DOHH2 (cell line): ENCODE measurements around the gene POLN.

Source experiments
- H3F3A ChIP-seq: fragments of 200-600 bp; sonication (generic), shearing (Covaris generic); 2 replicates; pipeline ENCODE4 v1.6.0; 2016; ENCODE audit warnings: antibody characterized with exemption, mild to moderate bottlenecking; ENCODE audit not compliant: control insufficient read depth, insufficient read depth
- H3K27ac ChIP-seq: fragments of 200-600 bp; sonication (generic); 2 replicates; pipeline ENCODE4 v1.5.1; 2014; ENCODE audit warnings: low read depth, mild to moderate bottlenecking, low read length, moderate library complexity
- H3K27me3 ChIP-seq: fragments of 200-600 bp; sonication (generic); 2 replicates; pipeline ENCODE4 v1.6.1; 2014; ENCODE audit warnings: mild to moderate bottlenecking, low read length, mixed read lengths; ENCODE audit not compliant: control insufficient read depth
- H3K36me3 ChIP-seq: fragments of 200-600 bp; sonication (generic); 2 replicates; pipeline ENCODE4 v1.6.1; 2014; ENCODE audit warnings: mild to moderate bottlenecking, low read length, moderate library complexity, mixed read lengths; ENCODE audit not compliant: control insufficient read depth
- H3K4me1 ChIP-seq: fragments of 200-600 bp; sonication (generic); 2 replicates; pipeline ENCODE4 v1.6.1; 2014; ENCODE audit warnings: mild to moderate bottlenecking, low read length, mixed read lengths; ENCODE audit not compliant: control insufficient read depth
- H3K4me2 ChIP-seq: fragments of 200-600 bp; sonication (generic); 2 replicates; pipeline ENCODE4 v1.6.0; 2014; ENCODE audit warnings: mild to moderate bottlenecking, low read length, moderate library complexity
- H3K4me3 ChIP-seq: fragments of 200-600 bp; sonication (generic); 2 replicates; pipeline ENCODE4 v1.5.1; 2014; ENCODE audit warnings: mild to moderate bottlenecking, low read length, mixed read lengths
- H3K79me2 ChIP-seq: fragments of 200-600 bp; sonication (generic); 2 replicates; pipeline ENCODE4 v1.6.1; 2014; ENCODE audit warnings: mild to moderate bottlenecking, low read length, mixed read lengths; ENCODE audit not compliant: control insufficient read depth
- H3K9me2 ChIP-seq: fragments of 200-600 bp; sonication (generic); replicated peaks from 2 replicates; pipeline ENCODE4 v1.6.1; 2014; ENCODE audit warnings: mild to moderate bottlenecking, low read length, mixed read lengths; ENCODE audit not compliant: control insufficient read depth
- H3K9me3 ChIP-seq: fragments of 200-600 bp; sonication (generic); 2 replicates; pipeline ENCODE4 v1.6.1; 2014; ENCODE audit warnings: antibody characterized with exemption, low read length, mixed read lengths; ENCODE audit not compliant: control insufficient read depth, insufficient read depth
- H4K20me1 ChIP-seq: fragments of 200-600 bp; sonication (generic); 2 replicates; pipeline ENCODE4 v1.6.0; 2014; ENCODE audit warnings: low read depth, mild to moderate bottlenecking, antibody characterized with exemption, low read length, moderate library complexity; ENCODE audit not compliant: control insufficient read depth, insufficient read depth
- CTCF ChIP-seq: fragments of 200-600 bp; sonication (generic); IDR thresholded peaks from one replicate; pipeline ENCODE4 v1.5.1; 2014; ENCODE audit warnings: antibody characterized with exemption, mild to moderate bottlenecking, low read depth, low read length; ENCODE audit not compliant: poor library complexity, severe bottlenecking
- EZH2phosphoT487 ChIP-seq: fragments of 200-600 bp; sonication (generic); IDR thresholded peaks from 2 replicates; pipeline ENCODE4 v1.6.1; 2017; ENCODE audit warnings: borderline replicate concordance, mild to moderate bottlenecking, antibody characterized with exemption, low read length, moderate library complexity, mixed read lengths

The POLN gene

DNA sequence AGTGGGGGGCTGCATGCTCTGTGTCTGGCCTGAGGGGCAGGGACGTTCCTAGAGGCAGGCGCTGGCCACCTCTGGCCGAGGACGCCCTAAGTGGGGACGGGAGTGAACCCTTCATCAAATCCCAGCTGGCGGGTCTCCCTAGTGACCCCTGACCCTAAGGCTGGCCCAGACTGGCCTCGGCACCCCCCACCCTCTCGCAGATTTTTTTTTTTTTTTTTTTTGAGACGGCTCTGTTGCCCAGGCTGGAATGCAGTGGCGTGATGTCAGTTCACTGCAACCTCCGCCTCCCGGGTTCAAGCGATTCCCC is 21.0 kb upstream of the POLN start:
- Histone ChIP-seq H3K4me3 (peak overlapping the region; percentile 87), H3K27me3 (no peaks in the 10 kb centered on the region), H3K79me2 (no peaks in the 10 kb centered on the region), H3F3A (no peaks in the 10 kb centered on the region), H3K4me2 (peak overlapping the region; percentile 97), H3K36me3 (no peaks in the 10 kb centered on the region), H3K4me1 (peaks cover 26% of the 10 kb centered on the region), H4K20me1 (no peaks in the 10 kb centered on the region), H3K27ac (no peak overlapping the region), H3K9me3 (no peaks in the 10 kb centered on the region), H3K9me2 (no peaks in the 10 kb centered on the region)
- TF ChIP-seq CTCF, result no peak
- no peak for TF ChIP-seq EZH2phosphoT487

GRCh38 chr4:2262145-2262943 is 20.4 kb upstream of the POLN start:
- Histone ChIP-seq H3K79me2 (no peaks in the 10 kb centered on the region), H3K27ac (peak overlapping the region; percentile 28; the same call in 1 of the 2 replicates), H3K9me3 (no peaks in the 10 kb centered on the region), H3K36me3 (no peaks in the 10 kb centered on the region), H3K9me2 (no peaks in the 10 kb centered on the region), H3K27me3 (no peaks in the 10 kb centered on the region), H3K4me1 (peaks cover 26% of the 10 kb centered on the region), H3F3A (no peaks in the 10 kb centered on the region), H3K4me3 (peak overlapping the region; percentile 87), H4K20me1 (no peaks in the 10 kb centered on the region), H3K4me2 (peak overlapping the region; percentile 97)
- TF ChIP-seq CTCF (no peak), EZH2phosphoT487 (no peak)

GRCh38 chr4:2261853-2262144 is 19.9 kb upstream of the POLN start, which contains the start of gene MXD4:
TSS of gene MXD4 (minus strand) at chr4:2262109. CDS start at chr4:2261980, 129 bp downstream.
- no peaks in the 10 kb centered on the region for H3K27me3 ChIP-seq

More at GRCh38 chr4:2261853-2262144, 19.9 kb upstream of the POLN start, which contains the start of gene MXD4:
- peak within 1 kb of the TSS; percentile 28; the same call in 1 of the 2 replicates for H3K27ac ChIP-seq
- H3F3A ChIP-seq, result no peaks in the 10 kb centered on the region
- H3K79me2 ChIP-seq, result no peaks in the 10 kb centered on the region
- peak within 1 kb of the TSS; percentile 97 for H3K4me2 ChIP-seq
- no peaks in the 10 kb centered on the region for H3K9me2 ChIP-seq
- H3K4me3 ChIP-seq, result peak within 1 kb of the TSS; percentile 87
- no peaks in the 10 kb centered on the region for H3K36me3 ChIP-seq
- TF ChIP-seq EZH2phosphoT487 (no peak), CTCF (no peak)
- H3K4me1 ChIP-seq, result peaks cover 26% of the 10 kb centered on the region
- H4K20me1 ChIP-seq, result no peaks in the 10 kb centered on the region
- no peaks in the 10 kb centered on the region for H3K9me3 ChIP-seq
